ENCODE measurements around the gene GPLD1. TPM values are rescaled to one million over a fixed set of nuclear protein-coding genes. Genes with fewer than 3 reads are reported as not detected.
A peak's percentile ranks its signal among the peaks of the same experiment; 100 is the strongest.
"Not testable (repeated sequence)": the region's sequence is repeated elsewhere in the genome, so short reads cannot be mapped to it uniquely, and the experiment has no call there.

The GPLD1 gene
- total and polyA plus RNA-seq, 8 donors = 0.27 to 1.2 (median 0.93) TPM

GRCh38 chr6:24385536-24386269 is 103.7 kb downstream of the GPLD1 start:
- Histone ChIP-seq H3K9me3 (no peaks in the 10 kb centered on the region), H3K4me1 (no peaks in the 10 kb centered on the region), H3K27ac (peak overlapping the region in 2 of 4 donors; percentile 2 to 20), H3K4me3 (no peak overlapping the region), H3K27me3 (no peaks in the 10 kb centered on the region), H3K36me3 (no peaks in the 10 kb centered on the region)
- WGBS, 2 donors = 42 to 50% methylated on average over 8 of the region's 8 CpGs
- intact Hi-C loops (cut with DNase I) = loop anchor here in 2 of 3 donors (5.0 to 10.0 kb wide), 2 partner anchors 98 to 101 kb away; no protein-coding TSS in a partner anchor
- FAIRE-seq (no peak), DNase-seq (no peak), ATAC-seq (peak in 1 of 4 donors; percentile 49)
- no peak for TF ChIP-seq CTCF (IDR thresholded peaks at IDR 0.05)

GRCh38 chr6:24384369-24385130 is 104.8 kb downstream of the GPLD1 start:
- not testable (repeated sequence) for ATAC-seq, H3K9me3 ChIP-seq, DNase-seq, H3K4me3 ChIP-seq, H3K36me3 ChIP-seq, H3K27me3 ChIP-seq, FAIRE-seq, H3K4me1 ChIP-seq
- WGBS, 2 donors = 80 to 84% methylated on average over 5 of the region's 5 CpGs
- peak overlapping the region in 1 of 4 donors; percentile 20 for H3K27ac ChIP-seq
- intact Hi-C loops (cut with DNase I) = loop anchor here in 2 of 3 donors (5.0 to 10.0 kb wide), 2 partner anchors 97 to 100 kb away; no protein-coding TSS in a partner anchor

GRCh38 chr6:24382891-24383494 is 106.4 kb downstream of the GPLD1 start:
- intact Hi-C loops (cut with DNase I) = loop anchor here in 1 of 3 donors (10.0 kb wide), 1 partner anchor 98 kb away; no protein-coding TSS in a partner anchor
- H3K4me1 ChIP-seq, H3K9me3 ChIP-seq, H3K27me3 ChIP-seq, FAIRE-seq, DNase-seq, H3K4me3 ChIP-seq, H3K36me3 ChIP-seq: not testable (repeated sequence)
- 69 to 74% methylated on average over 9 of the region's 9 CpGs for WGBS, 2 donors
- ATAC-seq = peak; percentile 67 to 81 (median 77)
- peak overlapping the region in 3 of 4 donors; percentile 75 to 79 (median 78) for H3K27ac ChIP-seq

- Histone ChIP-seq H3K4me3 (peak overlapping the region in 1 of 4 donors; percentile 2), H3K27me3 (no peaks in the 10 kb centered on the region), H3K27ac (peak overlapping the region in 3 of 4 donors; percentile 75 to 79 (median 78)), H3K9me3 (no peaks in the 10 kb centered on the region), H3K36me3 (no peaks in the 10 kb centered on the region), H3K4me1 (no peaks in the 10 kb centered on the region)
- peak; percentile 35 to 47 (median 43) for ATAC-seq
- DNase-seq = no peak
- WGBS, 2 donors = 54 to 57% methylated on average over 1 of the region's 1 CpG
- intact Hi-C loops (cut with DNase I) = loop anchor here in 1 of 3 donors (10.0 kb wide), 1 partner anchor 97 kb away; no protein-coding TSS in a partner anchor
- no peak for FAIRE-seq
- TF ChIP-seq CTCF (IDR thresholded peaks at IDR 0.05) = no peak
These were observed 107.2 kb downstream of the GPLD1 start for GRCh38 chr6:24382220-24382540.

GRCh38 chr6:24381476-24382219 is 107.7 kb downstream of the GPLD1 start:
- TF ChIP-seq CTCF (IDR thresholded peaks at IDR 0.05) = no peak
- no peaks in the 10 kb centered on the region for H3K36me3 ChIP-seq
- ATAC-seq (no peak), FAIRE-seq (no peak), DNase-seq (no peak)
- intact Hi-C loops (cut with DNase I) = loop anchor here in 1 of 3 donors (10.0 kb wide), 1 partner anchor 97 kb away; no protein-coding TSS in a partner anchor
- H3K4me1 ChIP-seq = no peaks in the 10 kb centered on the region
- H3K4me3 ChIP-seq = peak overlapping the region in 1 of 4 donors; percentile 2
- H3K27me3 ChIP-seq = no peaks in the 10 kb centered on the region
- whole genome bisulfite sequencing, 2 donors = 84 to 87% methylated on average over 4 of the region's 4 CpGs
- H3K9me3 ChIP-seq = no peaks in the 10 kb centered on the region
- peak overlapping the region in 3 of 4 donors; percentile 39 to 78 (median 75) for H3K27ac ChIP-seq
